ENCODE data around the gene PROS1.

The PROS1 gene

DNA sequence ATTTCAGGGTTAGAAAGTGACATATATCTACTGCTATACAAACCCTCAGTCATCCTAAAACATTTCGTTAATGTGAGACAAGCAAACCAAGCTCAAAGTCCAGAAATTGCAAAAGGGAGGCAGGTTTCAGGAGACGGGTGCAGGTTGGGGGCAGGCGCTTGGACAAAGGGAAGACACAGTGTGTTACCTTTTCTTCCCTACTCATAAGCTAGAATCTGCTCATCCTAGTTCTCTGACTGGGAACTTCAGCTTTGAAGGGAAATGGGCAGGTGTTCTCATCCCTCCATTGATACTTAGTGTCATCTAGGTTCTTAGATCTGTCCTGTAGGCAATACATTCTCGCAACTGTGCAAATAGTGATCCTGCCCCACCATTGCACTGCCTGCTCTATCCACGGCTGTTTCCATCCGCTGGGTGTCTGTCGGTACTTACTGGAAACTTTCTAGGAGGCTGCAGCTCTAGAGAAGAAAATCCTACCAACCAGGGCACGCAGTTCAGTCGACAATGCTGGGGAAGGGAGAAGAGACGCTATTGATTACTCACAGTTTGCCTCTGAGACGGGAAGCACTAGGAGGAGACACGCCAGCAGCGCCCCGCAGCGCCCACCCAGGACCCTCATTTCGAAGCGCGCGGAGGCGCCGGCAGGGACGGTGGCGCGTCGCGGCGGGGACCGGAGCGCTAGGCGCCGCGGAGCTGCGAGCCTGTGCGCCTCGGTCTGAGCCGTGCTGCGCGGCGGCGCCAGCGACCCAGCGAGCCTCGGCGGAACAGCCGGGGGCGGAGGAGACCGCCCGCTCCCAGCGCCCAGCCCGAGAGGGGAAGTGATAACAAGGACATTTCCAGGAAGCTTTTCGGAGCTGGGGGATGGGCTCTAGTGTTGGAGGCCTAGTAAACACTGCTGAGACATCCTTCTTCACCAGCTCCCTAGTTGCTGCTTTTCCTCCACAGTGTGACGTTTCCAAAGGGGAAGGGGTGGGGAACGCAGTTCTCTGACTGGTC is at the start of gene PROS1:
Gene PROS1, minus strand, starts transcription at position 766 of the 996 bp plus-strand sequence. Its CDS starts 147 bp downstream, at position 619.
- DNase-seq (ENCODE audit: low spot score): peak; percentile 88

DNA sequence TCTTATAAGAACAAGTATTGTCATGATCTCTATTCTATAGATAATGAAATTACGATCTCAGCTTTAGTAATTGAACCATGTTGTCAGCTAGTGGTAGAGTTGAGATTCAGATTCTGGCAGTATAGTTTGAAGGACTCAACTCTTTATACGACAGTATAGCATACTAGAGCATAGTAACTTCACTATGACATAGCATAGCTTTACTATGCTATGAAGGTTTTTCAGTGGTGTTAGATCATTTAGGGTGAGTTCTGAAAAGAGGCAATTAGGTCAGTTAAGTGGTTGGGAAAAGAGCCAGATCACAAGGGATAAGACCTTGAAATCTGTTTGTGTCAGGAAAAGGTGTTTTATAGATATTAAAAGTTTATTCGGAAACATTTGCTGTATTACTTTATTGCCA is 46.6 kb upstream of the PROS1 start:
- no peak for DNase-seq (ENCODE audit: low spot score)

DNA sequence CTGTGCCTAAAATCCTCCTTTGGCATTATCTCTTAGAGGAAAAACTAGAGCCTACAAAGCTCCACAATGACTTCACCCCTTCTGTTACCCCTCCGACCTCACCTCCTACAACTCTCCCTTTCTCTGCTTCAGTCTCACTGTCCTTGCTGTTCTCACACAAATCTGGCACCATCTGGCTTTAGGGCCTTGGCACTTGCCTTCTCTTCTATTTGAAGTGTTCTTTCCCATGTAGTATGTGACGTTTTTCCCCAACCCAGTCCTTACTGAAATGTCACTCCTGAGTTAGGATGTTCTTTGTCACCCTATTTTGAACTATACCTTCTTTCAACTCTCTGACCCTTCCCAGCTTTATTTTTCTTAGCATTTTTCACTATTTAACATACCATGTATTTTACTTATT is 46.0 kb upstream of the PROS1 start:
- no peak for DNase-seq (ENCODE audit: low spot score)

DNA sequence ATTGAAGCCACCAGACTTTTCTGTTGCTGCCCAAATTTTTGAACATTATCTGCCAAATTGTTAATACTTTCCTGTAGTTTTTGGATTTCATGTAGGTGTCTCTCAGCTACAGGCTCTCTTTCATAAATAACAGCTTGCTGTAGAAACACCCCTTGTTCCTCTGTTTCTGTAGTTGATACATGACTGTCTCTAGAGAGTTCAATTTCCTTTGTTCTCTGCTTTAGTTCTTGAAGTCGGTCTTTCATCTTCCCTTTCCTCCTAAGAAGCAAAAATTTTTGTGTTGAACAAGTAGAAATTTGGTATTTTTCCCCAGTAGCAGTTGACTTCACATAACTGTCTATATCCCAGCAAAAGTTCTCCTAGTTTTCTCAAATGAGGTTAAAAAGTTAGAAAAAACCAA is 41.3 kb upstream of the PROS1 start:
- no peak for DNase-seq (ENCODE audit: low spot score)

DNA sequence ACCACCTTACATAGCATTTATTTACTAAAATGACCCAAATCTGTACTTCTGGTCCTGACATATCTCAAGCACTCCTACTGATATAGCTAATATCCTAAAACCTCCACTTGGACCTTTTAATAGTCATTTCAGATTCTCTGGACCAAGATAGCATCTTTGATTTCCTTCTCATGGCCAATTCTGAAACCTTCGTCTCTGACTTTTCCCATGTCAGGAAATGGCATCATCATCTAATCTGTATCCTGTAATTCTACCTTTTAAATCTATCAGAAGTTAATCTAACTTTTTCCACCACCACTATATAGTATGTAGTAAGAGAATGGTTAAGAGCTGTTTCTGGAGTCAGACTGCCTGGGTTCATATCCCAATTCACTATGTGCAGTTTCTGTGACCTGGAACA is 38.5 kb upstream of the PROS1 start:
- DNase-seq (ENCODE audit: low spot score): no peak

DNA sequence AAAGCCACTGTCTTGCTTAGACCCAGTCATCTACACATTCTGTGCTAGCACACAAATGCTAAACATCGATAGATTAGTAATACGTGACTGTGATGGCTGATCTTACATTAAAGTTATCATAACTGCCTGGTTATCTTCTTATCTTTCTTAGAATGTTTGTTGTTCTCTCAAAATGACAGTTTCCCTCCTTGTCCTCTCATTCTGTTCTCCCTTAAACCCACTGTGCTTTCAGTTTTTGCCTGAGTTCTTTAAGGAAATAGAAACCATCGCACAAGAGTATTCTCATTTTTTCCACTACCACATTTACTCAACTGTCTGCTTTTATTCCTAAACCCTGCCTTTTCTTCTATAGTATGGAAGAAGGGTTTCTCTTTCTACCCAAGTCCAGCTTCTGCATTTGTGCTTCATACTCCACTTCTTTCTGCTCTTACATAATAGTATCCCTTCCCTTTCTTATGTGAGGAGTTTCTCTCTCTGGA is 37.6 kb upstream of the PROS1 start:
- no peak for DNase-seq (ENCODE audit: low spot score)

DNA sequence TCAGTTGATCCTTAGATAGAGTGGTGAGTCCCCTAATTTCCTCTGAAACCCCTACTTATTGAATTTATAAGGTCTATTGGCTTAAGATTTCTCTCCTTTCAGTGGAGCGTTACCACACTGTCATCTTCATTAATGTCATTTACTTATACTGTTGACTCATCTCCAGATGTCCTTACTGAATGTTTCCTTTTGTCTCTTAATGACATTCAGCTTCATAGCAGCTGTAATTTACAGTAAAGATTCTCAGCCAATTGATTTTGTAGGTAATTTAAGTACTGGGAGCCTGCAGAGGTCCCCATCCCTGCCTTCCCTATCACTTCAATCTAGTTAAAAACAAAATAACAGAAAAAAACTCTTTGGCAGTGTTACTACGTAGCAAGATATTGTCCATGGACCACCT is 35.9 kb upstream of the PROS1 start:
- DNase-seq (ENCODE audit: low spot score): no peak

DNA sequence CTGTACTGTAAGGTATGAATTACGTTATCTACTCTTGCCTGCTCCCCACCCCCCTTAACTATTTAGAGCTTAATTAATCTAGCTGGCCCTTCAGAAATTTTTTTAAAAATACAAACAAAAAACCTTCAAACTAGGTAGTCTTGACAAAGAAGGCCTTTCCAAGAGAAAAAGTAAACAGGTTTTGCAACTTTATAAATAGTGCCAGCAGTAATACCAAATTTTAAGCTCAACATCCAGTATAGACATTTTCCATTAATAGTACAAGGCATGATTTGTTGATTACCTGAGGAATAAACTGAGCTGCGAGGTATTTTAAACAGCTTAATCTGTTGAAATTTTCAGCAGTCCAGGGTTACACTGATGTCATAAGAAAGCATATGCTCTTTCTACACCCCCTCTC is 34.6 kb upstream of the PROS1 start:
- no peak for DNase-seq (ENCODE audit: low spot score)

DNA sequence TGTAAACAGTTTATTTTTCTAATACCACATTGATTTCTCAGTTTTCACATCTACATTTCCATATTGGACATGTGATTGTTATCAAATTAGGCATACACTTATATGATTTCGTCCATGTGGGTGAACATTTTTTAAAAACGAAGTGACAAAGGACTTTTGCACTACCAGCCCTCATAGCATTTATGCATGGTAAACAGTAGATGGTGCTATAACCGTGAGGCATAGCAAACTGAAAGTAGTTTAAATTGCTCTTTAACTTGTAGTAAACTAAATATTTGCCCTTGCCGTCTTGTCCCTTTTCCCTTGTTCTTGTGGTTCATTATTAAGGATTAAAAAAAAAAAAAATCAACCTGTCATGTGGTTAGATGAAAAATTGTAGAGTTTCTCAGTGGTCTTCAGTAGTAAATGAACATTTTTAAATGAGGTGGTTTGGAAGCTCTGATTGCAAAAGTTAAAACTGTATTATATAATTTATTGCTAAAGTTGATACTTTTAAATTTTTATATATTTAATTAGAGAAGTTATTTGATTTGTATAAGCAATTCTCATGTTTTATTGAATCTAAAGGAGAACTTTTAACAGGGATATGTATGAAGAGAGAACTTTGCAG is 30.7 kb upstream of the PROS1 start:
- peak; percentile 85 for DNase-seq (ENCODE audit: low spot score)

DNA sequence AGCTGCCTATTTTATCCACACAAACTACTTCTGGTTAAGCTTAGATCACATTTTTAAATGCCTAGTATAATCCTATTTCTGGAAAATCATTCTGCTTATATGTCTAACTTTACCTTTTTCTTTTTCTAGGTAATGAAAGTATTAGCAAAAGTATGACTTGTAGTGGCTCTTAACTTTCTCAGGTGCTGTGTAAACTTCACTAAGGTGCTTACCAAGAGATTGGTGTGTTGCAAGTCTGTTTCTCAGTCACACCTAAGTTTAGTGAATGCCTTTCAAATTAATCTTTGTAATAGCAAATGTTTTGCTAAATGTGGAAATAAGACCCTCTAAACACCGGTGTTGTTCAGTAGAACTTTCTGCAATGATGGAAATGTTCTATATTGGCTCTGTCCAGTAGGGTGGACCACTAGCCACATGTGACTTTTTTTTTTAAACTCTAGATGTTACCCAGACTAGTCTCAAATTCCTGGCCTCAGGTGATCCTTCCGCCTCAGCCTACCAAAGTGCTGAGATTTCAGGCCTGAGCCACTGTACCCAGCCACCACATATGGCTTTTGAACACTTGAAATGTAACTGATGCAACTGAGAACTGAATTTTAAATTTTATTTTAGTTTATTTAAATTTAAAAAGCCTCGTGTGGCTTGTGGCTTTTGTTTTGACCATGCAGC is 28.3 kb upstream of the PROS1 start:
- DNase-seq (ENCODE audit: low spot score): no peak

DNA sequence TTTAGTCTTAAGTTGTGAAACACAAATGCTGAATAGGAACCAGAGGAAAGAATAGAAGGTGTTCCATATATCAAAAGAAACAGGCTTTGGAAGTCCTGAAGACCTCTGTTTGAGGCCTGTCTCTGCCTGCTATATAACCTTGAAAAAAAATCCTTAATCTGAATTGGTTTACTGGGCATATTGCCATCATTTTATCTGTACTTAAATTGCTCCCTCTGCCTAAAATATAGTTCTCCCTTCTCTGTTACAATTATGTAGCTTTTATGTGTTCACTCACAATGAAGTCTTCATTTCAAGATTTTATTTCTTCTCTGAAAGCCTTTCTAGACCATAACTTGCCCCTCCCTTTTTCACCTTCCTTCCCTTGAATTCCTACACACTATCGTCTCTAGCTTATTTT is 27.5 kb upstream of the PROS1 start:
- DNase-seq (ENCODE audit: low spot score): no peak

DNA sequence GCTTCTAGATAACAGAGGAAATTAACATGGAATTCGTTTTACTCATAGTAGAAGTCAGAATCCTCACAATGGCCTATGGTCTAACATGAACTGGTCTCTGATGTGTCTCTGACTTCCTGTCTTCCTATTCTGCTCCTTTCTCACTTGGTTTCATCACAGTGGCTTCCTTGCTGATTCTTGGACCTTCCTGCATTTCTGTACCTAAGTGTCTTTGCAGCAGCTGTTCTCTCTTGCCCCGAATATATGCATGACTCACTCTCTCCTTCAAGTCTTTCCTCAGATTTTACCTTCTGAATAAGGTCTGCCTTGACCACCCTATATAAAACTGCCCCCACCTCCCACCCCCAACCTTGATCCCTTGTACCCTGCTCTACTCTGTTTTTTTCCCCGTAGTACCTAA is 20.4 kb upstream of the PROS1 start:
- DNase-seq (ENCODE audit: low spot score): no peak

DNA sequence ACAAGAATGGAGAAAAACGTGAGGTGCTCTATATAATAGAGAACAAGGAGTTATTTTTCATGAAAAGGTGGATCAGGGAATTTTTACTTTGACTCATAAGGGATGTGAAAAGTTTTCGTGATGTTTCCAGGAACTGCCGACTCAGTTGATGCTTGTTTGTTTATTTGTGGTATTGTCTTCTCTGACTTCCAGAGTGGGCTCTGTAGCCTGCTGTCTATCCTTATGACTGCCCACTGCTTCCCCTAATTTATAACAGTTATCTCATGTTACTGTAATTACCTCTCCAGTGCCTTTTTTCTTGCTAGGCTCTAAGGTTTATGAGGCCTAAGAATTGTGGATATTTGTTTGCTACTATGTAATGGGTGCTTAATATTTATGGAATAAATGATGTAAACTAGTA is 18.5 kb upstream of the PROS1 start:
- no peak for DNase-seq (ENCODE audit: low spot score)

DNA sequence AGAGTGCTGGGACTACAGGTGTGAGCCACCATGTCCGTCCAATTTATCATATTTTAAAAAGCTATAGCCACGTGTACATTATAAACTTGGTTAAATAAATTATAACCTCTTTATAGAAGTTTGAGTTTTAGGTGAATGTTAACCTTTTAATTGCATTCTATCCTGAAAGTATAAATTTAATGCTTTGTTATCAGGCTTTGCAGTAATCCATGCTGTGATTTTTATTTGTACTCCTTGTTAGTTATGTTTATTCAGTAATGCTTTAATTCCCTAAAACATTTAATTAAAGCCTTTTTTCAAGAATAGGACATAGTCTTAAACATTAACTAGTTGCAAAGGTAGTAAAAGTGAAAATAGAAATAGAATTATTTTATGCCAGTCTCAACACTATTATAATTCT is 17.9 kb upstream of the PROS1 start:
- DNase-seq (ENCODE audit: low spot score): no peak

DNA sequence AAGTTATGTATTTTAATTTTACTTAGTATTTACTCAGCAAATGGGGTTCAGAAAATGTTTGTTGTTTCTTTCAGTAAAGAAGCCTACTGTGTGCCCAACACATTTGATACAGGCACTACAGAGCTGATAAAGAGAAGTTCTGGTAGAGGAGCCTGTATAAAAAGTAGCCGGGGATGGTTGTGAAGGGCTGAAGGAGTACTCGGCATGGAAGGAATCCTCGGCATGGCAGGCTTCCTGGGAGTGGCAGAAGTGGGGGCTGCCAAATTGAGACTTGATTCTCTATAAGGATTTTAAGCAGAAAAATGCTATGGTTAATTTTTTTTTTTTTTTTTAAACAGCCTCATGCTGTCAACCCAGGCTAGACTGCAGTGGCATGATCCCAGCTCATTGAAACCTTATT is 15.5 kb upstream of the PROS1 start:
- DNase-seq (ENCODE audit: low spot score): no peak

DNA sequence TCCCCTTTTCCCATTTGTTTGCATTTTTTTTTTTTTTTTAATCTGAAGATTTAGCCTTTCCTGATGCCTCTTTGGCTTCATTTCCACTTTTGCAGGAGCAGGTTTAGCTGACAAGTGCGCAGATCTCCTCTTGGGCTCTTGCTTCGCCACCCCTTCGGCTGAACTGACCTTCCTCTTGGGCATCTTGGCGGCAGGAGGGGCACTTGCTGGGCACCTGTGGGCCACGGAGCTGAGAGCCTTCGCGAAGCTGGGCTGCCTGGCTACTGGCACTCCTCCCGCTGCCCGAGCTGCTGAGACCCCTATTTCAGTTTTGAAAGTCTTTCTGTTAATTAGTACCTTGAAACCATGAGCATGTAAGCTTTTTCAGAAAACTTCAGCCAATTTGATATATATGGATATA is 15.1 kb upstream of the PROS1 start:
- DNase-seq (ENCODE audit: low spot score): no peak

DNA sequence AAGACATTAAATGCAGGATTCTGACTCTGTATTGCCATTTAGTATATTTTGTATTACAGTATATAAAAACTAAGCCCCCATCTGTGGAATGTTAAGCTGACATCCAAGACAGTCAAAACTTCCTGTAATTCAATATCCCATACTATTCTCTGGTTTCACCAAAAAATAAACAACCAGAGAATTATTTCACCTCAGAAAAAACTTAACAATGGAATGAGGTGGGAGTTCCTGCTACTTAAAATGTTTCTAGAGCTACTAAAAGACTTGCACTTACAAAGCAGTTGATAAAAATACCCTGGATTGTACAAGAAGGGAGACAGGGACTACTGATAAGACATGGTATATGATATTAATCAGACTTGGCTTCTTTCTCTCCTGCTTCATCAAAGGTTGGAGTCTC is 14.6 kb upstream of the PROS1 start:
- no peak for DNase-seq (ENCODE audit: low spot score)

DNA sequence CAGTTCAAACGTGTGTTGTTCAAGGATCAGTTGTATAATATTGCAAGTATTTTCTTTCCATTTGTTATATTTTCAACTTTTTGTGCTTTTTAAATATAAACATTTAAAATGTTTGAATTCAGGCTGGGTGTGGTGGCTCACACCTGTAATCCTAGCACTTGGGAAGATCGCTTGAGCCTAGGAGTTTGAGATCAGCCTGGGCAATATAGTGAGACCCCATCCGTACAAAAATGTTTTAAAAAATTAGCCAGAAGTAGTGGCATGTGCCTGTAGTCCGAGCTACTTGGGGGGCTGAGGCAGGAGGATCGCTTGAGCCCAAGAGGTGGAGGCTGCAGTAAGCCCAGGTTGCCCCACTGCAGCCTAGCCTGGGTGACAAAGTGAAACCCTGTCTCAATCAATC is 10.9 kb upstream of the PROS1 start:
- no peak for DNase-seq (ENCODE audit: low spot score)

DNA sequence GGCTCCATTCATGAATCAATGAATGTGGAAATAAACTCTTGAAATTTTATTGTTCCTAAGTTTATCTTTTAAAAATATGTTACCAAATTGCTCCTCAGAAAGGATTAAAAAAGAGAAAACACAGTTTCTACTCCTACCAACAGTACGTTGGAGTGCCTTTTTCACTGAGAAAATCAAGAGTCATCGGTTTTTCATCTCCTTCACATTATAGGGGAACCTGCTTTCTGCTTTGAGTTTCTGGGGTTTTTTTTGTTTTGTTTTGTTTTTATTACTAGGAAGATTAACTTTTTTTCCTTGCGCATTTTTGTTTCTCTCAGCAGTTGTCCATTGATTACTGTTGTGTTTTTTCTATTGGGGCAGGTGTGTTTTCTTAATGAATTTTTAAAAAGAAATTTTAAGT is 9.7 kb upstream of the PROS1 start:
- DNase-seq (ENCODE audit: low spot score): no peak

DNA sequence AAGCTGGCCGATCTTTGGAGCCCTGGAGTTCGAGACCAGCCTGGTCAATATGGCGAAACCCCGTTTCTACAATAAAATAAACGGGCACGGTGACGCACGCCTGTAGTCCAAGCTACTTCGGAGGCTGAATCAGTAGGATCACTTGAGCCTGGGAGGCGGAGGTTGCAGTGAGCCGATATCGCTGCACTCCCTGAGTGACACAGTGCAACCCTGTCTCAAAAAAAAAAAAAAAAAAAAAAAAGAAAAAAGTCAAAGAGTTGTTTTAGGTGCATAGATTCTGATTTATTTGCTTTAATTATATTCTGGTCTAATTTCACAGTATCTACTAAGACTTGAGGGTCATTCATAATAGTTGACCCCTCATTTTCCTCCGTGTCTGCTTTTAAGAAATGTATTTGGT is 8.0 kb upstream of the PROS1 start:
- DNase-seq (ENCODE audit: low spot score): peak; percentile 88

DNA sequence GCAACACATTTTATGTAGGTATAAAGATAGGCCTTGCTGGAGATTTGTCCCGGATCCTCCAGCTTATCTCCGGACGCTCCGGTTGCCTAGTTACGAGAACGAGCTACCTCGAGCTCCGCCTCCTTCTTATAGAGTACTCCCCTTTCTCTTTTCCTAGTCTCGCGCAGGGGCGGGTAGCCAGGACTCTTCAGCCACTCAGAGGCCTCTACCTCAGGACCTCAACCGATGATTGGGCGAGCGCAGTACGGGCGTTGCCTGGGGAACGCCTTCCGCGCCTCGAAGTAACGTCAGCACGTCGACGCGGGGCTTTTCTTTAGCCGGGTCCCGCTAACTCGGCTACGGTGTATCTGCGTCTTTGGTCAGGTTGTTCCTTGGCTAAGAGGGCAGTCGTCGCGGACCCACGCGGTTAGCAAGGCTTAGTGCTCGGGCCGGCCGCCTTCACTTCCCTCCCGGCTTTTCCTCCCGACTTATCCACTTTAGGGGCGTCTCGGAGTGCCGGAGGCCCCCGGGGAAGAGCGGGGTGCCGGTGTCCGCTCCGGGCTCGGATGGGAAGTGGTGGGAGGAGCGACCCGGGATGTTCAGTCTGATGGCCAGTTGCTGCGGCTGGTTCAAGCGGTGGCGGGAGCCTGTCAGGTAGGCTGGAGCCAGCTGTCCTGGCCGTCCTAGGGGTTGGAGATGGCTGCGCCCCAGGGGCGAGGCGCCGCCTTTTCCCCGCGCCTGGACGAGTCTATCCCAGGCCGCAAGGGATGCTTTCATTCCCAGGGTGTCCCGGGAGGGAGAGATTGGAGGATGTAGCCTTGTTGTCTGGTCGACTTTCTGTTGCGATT is 6.4 kb upstream of the PROS1 start, which contains the start of gene ARL13B:
Gene ARL13B, plus strand, starts transcription at position 306 of the 827 bp plus-strand sequence. Its CDS starts 269 bp downstream, at position 575.
- peak; percentile 99 for DNase-seq (ENCODE audit: low spot score)

DNA sequence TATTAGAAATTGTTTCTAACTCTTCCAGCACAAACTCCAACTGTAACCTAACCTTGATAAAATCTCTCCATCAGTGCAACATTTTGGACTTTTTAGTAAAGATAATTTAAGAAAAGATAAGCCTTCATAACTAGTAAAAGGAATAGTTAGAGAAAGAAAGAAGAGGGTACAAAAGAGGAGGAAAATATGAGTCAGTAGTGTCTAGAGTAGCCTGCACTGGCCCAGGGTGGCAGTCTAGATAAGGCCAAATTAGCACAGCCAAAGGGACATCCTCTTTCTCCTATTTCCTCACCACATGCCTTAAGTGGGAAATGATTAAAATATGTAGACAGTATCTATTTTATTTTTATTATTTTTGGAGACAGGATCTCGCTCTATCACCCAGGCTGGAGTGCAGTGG is 3.7 kb downstream of the PROS1 start:
- no peak for DNase-seq (ENCODE audit: low spot score)

All from RKO (cell line).